GM23338 (cell line): ENCODE measurements around the gene PLXNC1. TPM values are rescaled to one million over a fixed set of nuclear protein-coding genes. Genes with fewer than 3 reads are reported as not detected.

Experiments
- ATAC-seq: fragments of 200-7000 bp; cut with Tn5 transposase; 3 replicates; pipeline ENCODE4 v1.9.1; 2020
- DNase-seq: peaks from one replicate; pipeline ENCODE4 v3.0.0-alpha.2; 2015; ENCODE audit warnings: low spot score
- H2AFZ ChIP-seq: fragments of 200-600 bp; sonication (generic); 2 replicates; pipeline ENCODE4 v1.8.0; 2016; ENCODE audit warnings: antibody characterized with exemption, mild to moderate bottlenecking, moderate library complexity
- H3F3A ChIP-seq: fragments of 200-600 bp; sonication (generic); replicated peaks from 2 replicates; pipeline ENCODE4 v1.8.0; 2017; ENCODE audit warnings: antibody characterized with exemption, mixed run types, low read depth
- H3K27ac ChIP-seq: fragments of 200-600 bp; sonication (generic); 2 replicates; pipeline ENCODE4 v1.6.1; 2016; ENCODE audit warnings: low read depth
- H3K27me3 ChIP-seq: fragments of 200-600 bp; sonication (generic); 2 replicates; pipeline ENCODE4 v1.8.0; 2016; ENCODE audit warnings: mild to moderate bottlenecking, mixed run types, moderate library complexity; ENCODE audit not compliant: insufficient read depth
- H3K36me3 ChIP-seq: fragments of 200-600 bp; sonication (generic); 2 replicates; pipeline ENCODE4 v1.8.0; 2016; ENCODE audit warnings: mild to moderate bottlenecking; ENCODE audit not compliant: insufficient read depth
- H3K4me1 ChIP-seq: fragments of 200-600 bp; sonication (generic); 2 replicates; pipeline ENCODE4 v1.8.0; 2016; ENCODE audit warnings: mild to moderate bottlenecking, moderate library complexity; ENCODE audit not compliant: insufficient read depth
- H3K4me2 ChIP-seq: fragments of 200-600 bp; sonication (generic); 2 replicates; pipeline ENCODE4 v1.7.1; 2017; ENCODE audit warnings: mixed run types
- H3K4me3 ChIP-seq: fragments of 200-600 bp; sonication (generic); 2 replicates; pipeline ENCODE4 v1.6.1; 2016; ENCODE audit warnings: mixed run types
- H3K79me2 ChIP-seq: fragments of 200-600 bp; sonication (generic); replicated peaks from 2 replicates; pipeline ENCODE4 v1.8.0; 2017; ENCODE audit warnings: mild to moderate bottlenecking; ENCODE audit not compliant: insufficient read depth
- H3K9me2 ChIP-seq: fragments of 200-600 bp; sonication (generic); 2 replicates; pipeline ENCODE4 v1.8.0; 2017; ENCODE audit not compliant: insufficient read depth
- H4K20me1 ChIP-seq: fragments of 200-600 bp; sonication (generic); replicated peaks from 2 replicates; pipeline ENCODE4 v1.8.0; 2017; ENCODE audit warnings: mild to moderate bottlenecking; ENCODE audit not compliant: insufficient read depth
- H3K27ac Mint-ChIP-seq: 2 replicates; pipeline ENCODE4 v1.8.0; 2020; ENCODE audit warnings: inconsistent platforms, mild to moderate bottlenecking, moderate library complexity, mixed read lengths
- H3K27me3 Mint-ChIP-seq: 3 replicates; pipeline ENCODE4 v1.8.0; 2022; ENCODE audit warnings: low read depth, mild to moderate bottlenecking, moderate library complexity, mixed read lengths, inconsistent platforms; ENCODE audit not compliant: insufficient read depth, poor library complexity
- H3K36me3 Mint-ChIP-seq: 3 replicates; pipeline ENCODE4 v1.8.0; 2021; ENCODE audit warnings: low read depth, mild to moderate bottlenecking, inconsistent platforms, moderate library complexity, mixed read lengths
- H3K4me1 Mint-ChIP-seq: 3 replicates; pipeline ENCODE4 v1.8.0; 2020; ENCODE audit warnings: mild to moderate bottlenecking, inconsistent platforms, mixed read lengths
- H3K4me3 Mint-ChIP-seq: 3 replicates; pipeline ENCODE4 v1.8.0; 2021; ENCODE audit warnings: moderate library complexity, mild to moderate bottlenecking, inconsistent platforms, mixed read lengths
- H3K9me3 Mint-ChIP-seq: 3 replicates; pipeline ENCODE4 v1.8.0; 2020; ENCODE audit warnings: moderate library complexity, mild to moderate bottlenecking, inconsistent platforms, mixed read lengths
- CREB1 ChIP-seq: fragments of 250-450 bp; sonication (Bioruptor Pico); IDR thresholded peaks from 2 replicates; pipeline ENCODE4 v1.5.0; 2020; ENCODE audit warnings: low read depth, mild to moderate bottlenecking, moderate library complexity
- EZH2 ChIP-seq: fragments of 200-600 bp; sonication (generic); IDR thresholded peaks from one replicate; pipeline ENCODE4 v1.8.0; 2017; ENCODE audit warnings: antibody characterized with exemption, mild to moderate bottlenecking, low read depth; ENCODE audit not compliant: unreplicated experiment
- EZH2phosphoT487 ChIP-seq: fragments of 200-600 bp; sonication (generic); IDR thresholded peaks from one replicate; pipeline ENCODE4 v1.8.1; 2018; ENCODE audit warnings: antibody characterized with exemption; ENCODE audit not compliant: unreplicated experiment
- JUNB ChIP-seq: IDR thresholded peaks from one replicate; pipeline ENCODE4 v1.6.1; 2016; ENCODE audit warnings: antibody characterized with exemption; ENCODE audit not compliant: unreplicated experiment
- NANOG ChIP-seq: IDR thresholded peaks from 2 replicates; pipeline ENCODE4 v1.6.1; 2016; ENCODE audit warnings: antibody characterized with exemption, borderline replicate concordance
- POLR2AphosphoS5 ChIP-seq: IDR thresholded peaks from 2 replicates; pipeline ENCODE4 v1.6.1; 2016; ENCODE audit warnings: antibody characterized with exemption, low read depth
- STAT1 ChIP-seq: IDR thresholded peaks from one replicate; pipeline ENCODE4 v1.6.1; 2016; ENCODE audit warnings: antibody characterized with exemption; ENCODE audit not compliant: unreplicated experiment
- ZNF114 ChIP-seq: fragments of 250-450 bp; sonication (Bioruptor Pico); IDR thresholded peaks from 2 replicates; pipeline ENCODE4 v1.5.0; 2020; ENCODE audit warnings: mild to moderate bottlenecking, moderate library complexity
- ZNF331 ChIP-seq: fragments of 250-450 bp; sonication (Bioruptor Pico); IDR thresholded peaks from 2 replicates; pipeline ENCODE4 v1.5.0; 2020; ENCODE audit warnings: low read depth, mild to moderate bottlenecking, moderate library complexity
- polyA plus RNA-seq: library from polyadenylated mRNA; unstranded; fragments of >200 nt; fragmentation: Nextera tagmentation; extraction: Ambion mirVana; gene quantifications from 2 replicates; pipeline ENCODE4 v1.2.1, GENCODE V29; 2016
- total RNA-seq: library from RNA; depleted of rRNA; stranded (reverse); fragments of >200 nt; shearing (Covaris generic); gene quantifications from 2 replicates; pipeline ENCODE4 v1.2.3, GENCODE V29; 2014
- TF ChIP-seq, protein P1 (sequence below), 2 experiments: fragments of 200-600 bp in 1 of 2; sonication (generic) in 1 of 2; conservative IDR thresholded peaks; 2 replicates each; pipeline versions ENCODE4 v1.5.1 to v1.6.1; 2016 to 2017; ENCODE audit warnings: antibody characterized with exemption in 2 of 2, low read depth in 2 of 2, mild to moderate bottlenecking in 2 of 2, moderate library complexity in 1 of 2
- TF ChIP-seq, protein P2 (sequence below): IDR thresholded peaks from 2 replicates; pipeline ENCODE4 v1.6.1; 2016; ENCODE audit warnings: antibody characterized with exemption
- TF ChIP-seq, protein P3 (sequence below): IDR thresholded peaks from one replicate; pipeline ENCODE4 v1.6.1; 2018; ENCODE audit warnings: antibody characterized with exemption; ENCODE audit not compliant: unreplicated experiment
- TF ChIP-seq, protein P4 (sequence below): fragments of 250-450 bp; sonication (Bioruptor Pico); IDR thresholded peaks from 2 replicates; pipeline ENCODE4 v1.5.0; 2020; ENCODE audit warnings: mild to moderate bottlenecking, moderate library complexity

Gene PLXNC1
- total and polyA plus RNA-seq, 2 experiments from 2014 or later, result 1.9 to 6.5 TPM

DNA sequence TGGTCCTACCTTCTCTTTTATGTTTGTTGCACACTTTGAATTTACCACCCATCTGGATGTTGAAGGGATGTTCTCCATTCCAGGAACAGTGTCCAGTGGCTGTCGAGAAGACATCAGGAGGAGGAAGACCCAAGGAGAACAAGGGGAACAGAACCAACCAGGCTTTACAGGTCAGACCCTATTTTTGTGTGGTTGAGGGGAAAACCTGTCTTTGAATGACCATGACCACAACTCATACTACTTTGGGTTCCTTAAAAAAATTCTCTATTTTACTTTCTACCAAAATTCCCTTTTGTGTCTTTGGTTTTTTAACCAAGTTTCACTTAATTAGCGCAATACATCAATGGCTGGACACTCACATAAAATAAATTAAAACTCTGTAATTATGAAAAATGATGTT lies 78.7 kb downstream of the PLXNC1 start:
- TF ChIP-seq JUNB, result no peak
- TF ChIP-seq, protein P1, sequence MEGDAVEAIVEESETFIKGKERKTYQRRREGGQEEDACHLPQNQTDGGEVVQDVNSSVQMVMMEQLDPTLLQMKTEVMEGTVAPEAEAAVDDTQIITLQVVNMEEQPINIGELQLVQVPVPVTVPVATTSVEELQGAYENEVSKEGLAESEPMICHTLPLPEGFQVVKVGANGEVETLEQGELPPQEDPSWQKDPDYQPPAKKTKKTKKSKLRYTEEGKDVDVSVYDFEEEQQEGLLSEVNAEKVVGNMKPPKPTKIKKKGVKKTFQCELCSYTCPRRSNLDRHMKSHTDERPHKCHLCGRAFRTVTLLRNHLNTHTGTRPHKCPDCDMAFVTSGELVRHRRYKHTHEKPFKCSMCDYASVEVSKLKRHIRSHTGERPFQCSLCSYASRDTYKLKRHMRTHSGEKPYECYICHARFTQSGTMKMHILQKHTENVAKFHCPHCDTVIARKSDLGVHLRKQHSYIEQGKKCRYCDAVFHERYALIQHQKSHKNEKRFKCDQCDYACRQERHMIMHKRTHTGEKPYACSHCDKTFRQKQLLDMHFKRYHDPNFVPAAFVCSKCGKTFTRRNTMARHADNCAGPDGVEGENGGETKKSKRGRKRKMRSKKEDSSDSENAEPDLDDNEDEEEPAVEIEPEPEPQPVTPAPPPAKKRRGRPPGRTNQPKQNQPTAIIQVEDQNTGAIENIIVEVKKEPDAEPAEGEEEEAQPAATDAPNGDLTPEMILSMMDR (conservative IDR thresholded peaks at IDR 0.05; ENCODE audit: low read depth in 2 of 2), result no peak
- no peak for TF ChIP-seq CREB1 (CRISPR knock-in tag)
- TF ChIP-seq ZNF114, result no peak
- no peak for TF ChIP-seq EZH2
- TF ChIP-seq, protein P2, sequence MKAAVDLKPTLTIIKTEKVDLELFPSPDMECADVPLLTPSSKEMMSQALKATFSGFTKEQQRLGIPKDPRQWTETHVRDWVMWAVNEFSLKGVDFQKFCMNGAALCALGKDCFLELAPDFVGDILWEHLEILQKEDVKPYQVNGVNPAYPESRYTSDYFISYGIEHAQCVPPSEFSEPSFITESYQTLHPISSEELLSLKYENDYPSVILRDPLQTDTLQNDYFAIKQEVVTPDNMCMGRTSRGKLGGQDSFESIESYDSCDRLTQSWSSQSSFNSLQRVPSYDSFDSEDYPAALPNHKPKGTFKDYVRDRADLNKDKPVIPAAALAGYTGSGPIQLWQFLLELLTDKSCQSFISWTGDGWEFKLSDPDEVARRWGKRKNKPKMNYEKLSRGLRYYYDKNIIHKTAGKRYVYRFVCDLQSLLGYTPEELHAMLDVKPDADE, result no peak
- TF ChIP-seq EZH2phosphoT487, result no peak
- no peak for TF ChIP-seq STAT1
- TF ChIP-seq, protein P3, sequence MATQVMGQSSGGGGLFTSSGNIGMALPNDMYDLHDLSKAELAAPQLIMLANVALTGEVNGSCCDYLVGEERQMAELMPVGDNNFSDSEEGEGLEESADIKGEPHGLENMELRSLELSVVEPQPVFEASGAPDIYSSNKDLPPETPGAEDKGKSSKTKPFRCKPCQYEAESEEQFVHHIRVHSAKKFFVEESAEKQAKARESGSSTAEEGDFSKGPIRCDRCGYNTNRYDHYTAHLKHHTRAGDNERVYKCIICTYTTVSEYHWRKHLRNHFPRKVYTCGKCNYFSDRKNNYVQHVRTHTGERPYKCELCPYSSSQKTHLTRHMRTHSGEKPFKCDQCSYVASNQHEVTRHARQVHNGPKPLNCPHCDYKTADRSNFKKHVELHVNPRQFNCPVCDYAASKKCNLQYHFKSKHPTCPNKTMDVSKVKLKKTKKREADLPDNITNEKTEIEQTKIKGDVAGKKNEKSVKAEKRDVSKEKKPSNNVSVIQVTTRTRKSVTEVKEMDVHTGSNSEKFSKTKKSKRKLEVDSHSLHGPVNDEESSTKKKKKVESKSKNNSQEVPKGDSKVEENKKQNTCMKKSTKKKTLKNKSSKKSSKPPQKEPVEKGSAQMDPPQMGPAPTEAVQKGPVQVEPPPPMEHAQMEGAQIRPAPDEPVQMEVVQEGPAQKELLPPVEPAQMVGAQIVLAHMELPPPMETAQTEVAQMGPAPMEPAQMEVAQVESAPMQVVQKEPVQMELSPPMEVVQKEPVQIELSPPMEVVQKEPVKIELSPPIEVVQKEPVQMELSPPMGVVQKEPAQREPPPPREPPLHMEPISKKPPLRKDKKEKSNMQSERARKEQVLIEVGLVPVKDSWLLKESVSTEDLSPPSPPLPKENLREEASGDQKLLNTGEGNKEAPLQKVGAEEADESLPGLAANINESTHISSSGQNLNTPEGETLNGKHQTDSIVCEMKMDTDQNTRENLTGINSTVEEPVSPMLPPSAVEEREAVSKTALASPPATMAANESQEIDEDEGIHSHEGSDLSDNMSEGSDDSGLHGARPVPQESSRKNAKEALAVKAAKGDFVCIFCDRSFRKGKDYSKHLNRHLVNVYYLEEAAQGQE, result no peak
- TF ChIP-seq NANOG, result no peak
- TF ChIP-seq ZNF331, result no peak
- TF ChIP-seq, protein P4, sequence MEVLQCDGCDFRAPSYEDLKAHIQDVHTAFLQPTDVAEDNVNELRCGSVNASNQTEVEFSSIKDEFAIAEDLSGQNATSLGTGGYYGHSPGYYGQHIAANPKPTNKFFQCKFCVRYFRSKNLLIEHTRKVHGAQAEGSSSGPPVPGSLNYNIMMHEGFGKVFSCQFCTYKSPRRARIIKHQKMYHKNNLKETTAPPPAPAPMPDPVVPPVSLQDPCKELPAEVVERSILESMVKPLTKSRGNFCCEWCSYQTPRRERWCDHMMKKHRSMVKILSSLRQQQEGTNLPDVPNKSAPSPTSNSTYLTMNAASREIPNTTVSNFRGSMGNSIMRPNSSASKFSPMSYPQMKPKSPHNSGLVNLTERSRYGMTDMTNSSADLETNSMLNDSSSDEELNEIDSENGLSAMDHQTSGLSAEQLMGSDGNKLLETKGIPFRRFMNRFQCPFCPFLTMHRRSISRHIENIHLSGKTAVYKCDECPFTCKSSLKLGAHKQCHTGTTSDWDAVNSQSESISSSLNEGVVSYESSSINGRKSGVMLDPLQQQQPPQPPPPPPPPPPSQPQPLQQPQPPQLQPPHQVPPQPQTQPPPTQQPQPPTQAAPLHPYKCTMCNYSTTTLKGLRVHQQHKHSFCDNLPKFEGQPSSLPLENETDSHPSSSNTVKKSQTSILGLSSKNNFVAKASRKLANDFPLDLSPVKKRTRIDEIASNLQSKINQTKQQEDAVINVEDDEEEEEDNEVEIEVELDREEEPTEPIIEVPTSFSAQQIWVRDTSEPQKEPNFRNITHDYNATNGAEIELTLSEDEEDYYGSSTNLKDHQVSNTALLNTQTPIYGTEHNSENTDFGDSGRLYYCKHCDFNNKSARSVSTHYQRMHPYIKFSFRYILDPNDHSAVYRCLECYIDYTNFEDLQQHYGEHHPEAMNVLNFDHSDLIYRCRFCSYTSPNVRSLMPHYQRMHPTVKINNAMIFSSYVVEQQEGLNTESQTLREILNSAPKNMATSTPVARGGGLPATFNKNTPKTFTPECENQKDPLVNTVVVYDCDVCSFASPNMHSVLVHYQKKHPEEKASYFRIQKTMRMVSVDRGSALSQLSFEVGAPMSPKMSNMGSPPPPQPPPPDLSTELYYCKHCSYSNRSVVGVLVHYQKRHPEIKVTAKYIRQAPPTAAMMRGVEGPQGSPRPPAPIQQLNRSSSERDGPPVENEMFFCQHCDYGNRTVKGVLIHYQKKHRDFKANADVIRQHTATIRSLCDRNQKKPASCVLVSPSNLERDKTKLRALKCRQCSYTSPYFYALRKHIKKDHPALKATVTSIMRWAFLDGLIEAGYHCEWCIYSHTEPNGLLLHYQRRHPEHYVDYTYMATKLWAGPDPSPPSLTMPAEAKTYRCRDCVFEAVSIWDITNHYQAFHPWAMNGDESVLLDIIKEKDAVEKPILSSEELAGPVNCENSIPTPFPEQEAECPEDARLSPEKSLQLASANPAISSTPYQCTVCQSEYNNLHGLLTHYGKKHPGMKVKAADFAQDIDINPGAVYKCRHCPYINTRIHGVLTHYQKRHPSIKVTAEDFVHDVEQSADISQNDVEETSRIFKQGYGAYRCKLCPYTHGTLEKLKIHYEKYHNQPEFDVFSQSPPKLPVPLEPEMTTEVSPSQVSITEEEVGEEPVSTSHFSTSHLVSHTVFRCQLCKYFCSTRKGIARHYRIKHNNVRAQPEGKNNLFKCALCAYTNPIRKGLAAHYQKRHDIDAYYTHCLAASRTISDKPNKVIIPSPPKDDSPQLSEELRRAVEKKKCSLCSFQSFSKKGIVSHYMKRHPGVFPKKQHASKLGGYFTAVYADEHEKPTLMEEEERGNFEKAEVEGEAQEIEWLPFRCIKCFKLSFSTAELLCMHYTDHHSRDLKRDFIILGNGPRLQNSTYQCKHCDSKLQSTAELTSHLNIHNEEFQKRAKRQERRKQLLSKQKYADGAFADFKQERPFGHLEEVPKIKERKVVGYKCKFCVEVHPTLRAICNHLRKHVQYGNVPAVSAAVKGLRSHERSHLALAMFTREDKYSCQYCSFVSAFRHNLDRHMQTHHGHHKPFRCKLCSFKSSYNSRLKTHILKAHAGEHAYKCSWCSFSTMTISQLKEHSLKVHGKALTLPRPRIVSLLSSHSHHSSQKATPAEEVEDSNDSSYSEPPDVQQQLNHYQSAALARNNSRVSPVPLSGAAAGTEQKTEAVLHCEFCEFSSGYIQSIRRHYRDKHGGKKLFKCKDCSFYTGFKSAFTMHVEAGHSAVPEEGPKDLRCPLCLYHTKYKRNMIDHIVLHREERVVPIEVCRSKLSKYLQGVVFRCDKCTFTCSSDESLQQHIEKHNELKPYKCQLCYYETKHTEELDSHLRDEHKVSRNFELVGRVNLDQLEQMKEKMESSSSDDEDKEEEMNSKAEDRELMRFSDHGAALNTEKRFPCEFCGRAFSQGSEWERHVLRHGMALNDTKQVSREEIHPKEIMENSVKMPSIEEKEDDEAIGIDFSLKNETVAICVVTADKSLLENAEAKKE (CRISPR knock-in tag), result no peak
- TF ChIP-seq POLR2AphosphoS5, result no peak
- no peak overlapping the region for H3K27ac ChIP-seq
- H3K9me2 ChIP-seq, result no peaks in the 10 kb centered on the region
- no peaks in the 10 kb centered on the region for H3F3A ChIP-seq
- H3K4me1 ChIP-seq, result no peaks in the 10 kb centered on the region
- peaks cover 17% of the 10 kb centered on the region for H3K4me1 Mint-ChIP-seq
- no peak overlapping the region for H3K4me2 ChIP-seq
- no peaks in the 10 kb centered on the region for H3K36me3 Mint-ChIP-seq
- H3K27ac Mint-ChIP-seq, result no peak overlapping the region
- no peaks in the 10 kb centered on the region for H4K20me1 ChIP-seq
- peaks cover 4% of the 10 kb centered on the region for H3K27me3 Mint-ChIP-seq
- no peak overlapping the region for H3K4me3 ChIP-seq
- no peaks in the 10 kb centered on the region for H3K9me3 Mint-ChIP-seq
- H3K27me3 ChIP-seq, result no peaks in the 10 kb centered on the region
- H3K36me3 ChIP-seq, result no peaks in the 10 kb centered on the region
- H3K79me2 ChIP-seq, result no peaks in the 10 kb centered on the region
- DNase-seq (no peak), ATAC-seq (no peak)
- no peak overlapping the region for H3K4me3 Mint-ChIP-seq
- no peak overlapping the region for H2AFZ ChIP-seq
